Left ventricle myocardium inferior (tissue), 1 donor: Measurements from ENCODE around the gene RUVBL1. TPM values are rescaled to one million over a fixed set of nuclear protein-coding genes. Genes with fewer than 3 reads are reported as not detected.
A peak's percentile ranks its signal among the peaks of the same experiment; 100 is the strongest.

Experiments used
- DNase-seq: peaks from one replicate; pipeline ENCODE4 v3.0.0-alpha.2; 2020
- H3K27ac ChIP-seq: fragments of 200-600 bp; replicated peaks from 2 replicates; pipeline ENCODE4 v1.8.0; 2021
- H3K27me3 ChIP-seq: fragments of 200-600 bp; 2 replicates; pipeline ENCODE4 v1.8.0; 2021; ENCODE audit warnings: low read depth
- H3K36me3 ChIP-seq: fragments of 200-600 bp; 2 replicates; pipeline ENCODE4 v1.8.0; 2021
- H3K4me1 ChIP-seq: fragments of 200-600 bp; 2 replicates; pipeline ENCODE4 v1.8.0; 2021
- H3K4me3 ChIP-seq: fragments of 200-600 bp; 2 replicates; pipeline ENCODE4 v1.8.0; 2021; ENCODE audit warnings: mild to moderate bottlenecking, moderate library complexity
- H3K9me3 ChIP-seq: fragments of 200-600 bp; replicated peaks from 2 replicates; pipeline ENCODE4 v1.8.0; 2021
- intact Hi-C: fragments of 100-400 bp; cut with micrococcal nuclease; formaldehyde crosslinking; loops from one replicate; pipeline ENCODE4 v1.11.0; 2022
- total RNA-seq: library from RNA; stranded (reverse); fragmentation: NEBNext Ultra II Directional; extraction: Animal tissue kit (Norgen Biotek cat#: 25700); gene quantifications from one replicate; pipeline ENCODE4 v1.2.1, GENCODE V29; 2021
- TF ChIP-seq, protein P1 (sequence below): fragments of 200-600 bp; IDR thresholded peaks from 2 replicates; pipeline ENCODE4 v1.8.0; 2021; ENCODE audit warnings: antibody characterized with exemption, mild to moderate bottlenecking, borderline replicate concordance
- donor health status: DM: no; HTN: yes; CAD: no; lungs with severe emphysema.

The RUVBL1 gene
- total RNA-seq, 1 donor from 2014 or later, result 25.3 TPM

DNA sequence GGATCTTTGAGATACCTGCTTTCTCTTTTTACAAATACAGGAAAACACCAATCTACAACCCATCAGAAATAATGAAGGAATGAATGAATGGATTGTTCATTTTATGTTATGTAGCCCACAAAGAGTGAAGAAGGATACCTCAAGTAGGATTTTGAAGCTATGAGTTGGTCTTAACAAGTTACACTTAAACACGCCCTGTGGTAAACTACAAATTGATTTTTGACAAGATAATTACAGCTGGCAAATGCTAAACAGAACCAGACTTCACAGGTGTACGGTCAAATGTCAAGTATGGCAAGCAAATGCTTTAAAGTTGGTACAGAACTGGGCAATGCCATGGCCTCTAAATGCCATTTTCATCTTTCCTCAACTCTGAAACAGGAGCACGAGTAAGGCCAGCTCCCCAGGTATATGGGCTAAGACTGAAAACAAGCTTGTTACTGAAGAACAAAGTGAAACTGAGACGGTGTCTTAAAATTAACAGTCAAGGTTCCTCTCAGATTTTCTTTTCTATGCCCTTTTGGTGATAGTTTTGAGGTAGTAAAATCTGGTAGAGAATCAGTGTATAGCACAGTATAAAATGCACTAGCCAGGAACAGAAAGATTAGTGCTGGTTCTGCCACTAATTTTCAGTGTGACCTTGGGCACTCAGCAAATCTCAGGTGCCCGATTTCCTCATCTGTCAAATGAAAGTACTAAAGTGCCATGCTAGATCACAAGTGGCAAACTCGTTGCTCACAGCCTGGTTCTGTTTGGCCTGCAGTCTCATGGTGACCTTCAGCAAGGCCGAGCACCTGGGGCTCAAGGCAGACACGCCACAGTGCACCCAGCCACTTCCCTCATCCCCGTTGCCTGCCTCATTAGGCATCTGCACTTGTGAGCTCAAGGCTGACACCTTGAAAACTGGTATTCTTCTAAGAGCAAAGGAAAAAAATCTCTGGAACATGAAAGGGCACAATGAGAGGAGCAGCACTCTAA is 9.5 kb downstream of the RUVBL1 start:
- Histone ChIP-seq H3K4me1 (peaks cover 9% of the 10 kb centered on the region), H3K27me3 (no peaks in the 10 kb centered on the region), H3K36me3 (peaks cover 50% of the 10 kb centered on the region), H3K9me3 (no peaks in the 10 kb centered on the region), H3K27ac (peak overlapping the region; percentile 66), H3K4me3 (no peak overlapping the region)
- TF ChIP-seq, protein P1, sequence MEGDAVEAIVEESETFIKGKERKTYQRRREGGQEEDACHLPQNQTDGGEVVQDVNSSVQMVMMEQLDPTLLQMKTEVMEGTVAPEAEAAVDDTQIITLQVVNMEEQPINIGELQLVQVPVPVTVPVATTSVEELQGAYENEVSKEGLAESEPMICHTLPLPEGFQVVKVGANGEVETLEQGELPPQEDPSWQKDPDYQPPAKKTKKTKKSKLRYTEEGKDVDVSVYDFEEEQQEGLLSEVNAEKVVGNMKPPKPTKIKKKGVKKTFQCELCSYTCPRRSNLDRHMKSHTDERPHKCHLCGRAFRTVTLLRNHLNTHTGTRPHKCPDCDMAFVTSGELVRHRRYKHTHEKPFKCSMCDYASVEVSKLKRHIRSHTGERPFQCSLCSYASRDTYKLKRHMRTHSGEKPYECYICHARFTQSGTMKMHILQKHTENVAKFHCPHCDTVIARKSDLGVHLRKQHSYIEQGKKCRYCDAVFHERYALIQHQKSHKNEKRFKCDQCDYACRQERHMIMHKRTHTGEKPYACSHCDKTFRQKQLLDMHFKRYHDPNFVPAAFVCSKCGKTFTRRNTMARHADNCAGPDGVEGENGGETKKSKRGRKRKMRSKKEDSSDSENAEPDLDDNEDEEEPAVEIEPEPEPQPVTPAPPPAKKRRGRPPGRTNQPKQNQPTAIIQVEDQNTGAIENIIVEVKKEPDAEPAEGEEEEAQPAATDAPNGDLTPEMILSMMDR, result no peak
- no peak for DNase-seq
- intact Hi-C loops, result no loop called here

DNA sequence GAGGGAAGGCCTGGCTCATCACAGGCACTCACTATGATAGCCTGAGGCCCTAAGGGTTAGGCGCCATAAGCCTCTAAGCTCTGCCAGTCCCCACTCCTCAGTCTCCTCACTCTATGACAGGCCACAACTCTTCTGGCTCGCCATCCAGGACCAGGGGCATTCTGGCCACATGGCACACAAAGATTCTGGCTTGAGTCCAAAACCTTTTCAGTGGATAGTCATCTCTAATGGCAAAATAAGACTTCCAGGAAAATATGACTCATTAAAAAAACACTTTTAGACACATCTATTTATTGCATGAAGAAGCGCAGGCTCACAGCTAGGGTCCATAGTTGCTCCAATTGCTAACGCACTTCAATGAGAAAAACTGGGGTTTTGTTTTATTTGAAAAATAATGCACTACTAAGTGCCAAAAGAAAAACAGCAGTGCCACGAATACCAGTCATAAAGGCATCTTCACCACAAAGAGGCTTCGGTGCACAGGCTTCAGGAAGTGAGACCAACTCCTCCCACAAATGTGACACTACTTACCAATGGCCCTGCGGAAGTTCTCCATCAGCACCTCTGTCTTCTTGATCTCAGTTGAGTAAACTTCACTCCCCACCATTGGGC is 11.1 kb downstream of the RUVBL1 start:
- H3K27ac ChIP-seq, result no peak overlapping the region
- H3K9me3 ChIP-seq, result no peaks in the 10 kb centered on the region
- peaks cover 18% of the 10 kb centered on the region for H3K4me1 ChIP-seq
- H3K36me3 ChIP-seq, result peaks cover 44% of the 10 kb centered on the region
- intact Hi-C loops, result no loop called here
- H3K27me3 ChIP-seq, result no peaks in the 10 kb centered on the region
- TF ChIP-seq, protein P1, result no peak
- DNase-seq, result no peak
- H3K4me3 ChIP-seq, result no peak overlapping the region

DNA sequence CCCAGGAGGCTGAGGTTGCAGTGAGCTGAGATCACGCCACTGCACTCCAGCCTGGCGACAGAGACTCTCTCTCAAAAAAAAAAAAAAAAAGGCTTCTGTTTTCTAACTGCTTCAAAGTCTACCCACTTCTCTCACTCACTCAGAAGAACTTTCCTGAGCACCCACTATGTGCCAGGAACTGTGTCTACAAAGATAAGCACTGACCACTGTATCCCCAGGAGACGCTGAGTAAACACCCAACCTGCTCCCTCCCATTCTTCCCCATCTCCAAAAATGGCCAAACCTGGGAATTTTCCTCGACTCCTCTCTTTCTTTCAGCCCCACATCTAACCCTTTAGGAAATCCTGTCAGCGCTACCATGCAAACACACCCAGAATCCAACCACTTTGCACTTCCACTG is 12.5 kb downstream of the RUVBL1 start:
- Histone ChIP-seq H3K4me3 (no peak overlapping the region), H3K27ac (no peak overlapping the region), H3K4me1 (peaks cover 21% of the 10 kb centered on the region), H3K27me3 (no peaks in the 10 kb centered on the region), H3K9me3 (no peaks in the 10 kb centered on the region), H3K36me3 (peaks cover 33% of the 10 kb centered on the region)
- DNase-seq, result no peak
- TF ChIP-seq, protein P1, result no peak
- intact Hi-C loops, result no loop called here

DNA sequence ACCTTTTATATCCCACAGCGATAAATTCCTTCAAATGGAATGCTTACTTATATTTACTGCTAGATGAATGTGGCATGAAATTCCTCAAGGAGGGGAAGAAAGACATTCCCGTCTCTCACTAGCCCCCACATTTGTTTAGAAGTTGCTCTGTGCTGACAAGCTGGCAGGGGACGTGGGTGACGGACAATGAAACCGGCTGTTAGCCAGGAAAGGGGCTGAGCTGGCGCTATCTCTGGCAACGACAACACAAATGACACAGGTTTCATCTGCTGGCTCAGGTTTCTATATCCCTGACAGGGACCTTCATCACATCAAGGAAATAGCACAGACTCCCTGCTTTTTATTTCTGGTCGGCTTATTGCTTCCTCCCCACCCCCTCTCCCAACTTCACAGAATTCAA is 15.8 kb downstream of the RUVBL1 start:
- Histone ChIP-seq H3K27me3 (no peaks in the 10 kb centered on the region), H3K4me3 (peak overlapping the region; percentile 45), H3K36me3 (peaks cover 49% of the 10 kb centered on the region), H3K9me3 (no peaks in the 10 kb centered on the region), H3K4me1 (peaks cover 20% of the 10 kb centered on the region), H3K27ac (peak overlapping the region; percentile 23)
- TF ChIP-seq, protein P1, result no peak
- intact Hi-C loops, result no loop called here
- peak; percentile 36 for DNase-seq

DNA sequence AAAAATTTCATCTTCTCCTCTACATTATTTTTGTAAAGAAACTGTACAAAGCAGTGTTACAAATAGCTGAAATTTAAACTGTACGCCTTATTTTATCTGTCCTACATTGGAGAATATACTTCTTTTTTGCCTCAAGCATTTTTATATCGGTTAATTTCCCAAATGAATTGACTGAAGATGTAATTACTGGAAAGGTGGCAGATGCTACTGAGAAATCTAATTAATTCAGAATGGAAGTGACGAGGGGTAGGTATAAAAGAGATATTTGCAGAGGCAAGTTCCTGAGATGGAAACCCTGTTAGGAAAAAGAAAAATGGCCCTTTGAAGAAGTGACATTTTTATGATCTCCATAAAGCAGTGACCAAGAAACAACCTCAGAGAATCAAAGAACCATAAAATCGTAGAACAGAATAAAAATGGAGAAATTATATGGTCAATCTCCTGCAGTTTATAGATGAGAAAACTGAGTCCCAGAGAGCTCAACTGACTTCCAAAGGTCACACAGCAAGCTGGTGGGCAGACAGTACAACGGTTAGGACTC is 20.4 kb downstream of the RUVBL1 start:
- intact Hi-C loops, result no loop called here
- H3K4me3 ChIP-seq, result no peak overlapping the region
- TF ChIP-seq, protein P1, result no peak
- H3K4me1 ChIP-seq, result peaks cover 29% of the 10 kb centered on the region
- DNase-seq, result no peak
- peaks cover 49% of the 10 kb centered on the region for H3K36me3 ChIP-seq
- no peak overlapping the region for H3K27ac ChIP-seq
- H3K9me3 ChIP-seq, result no peaks in the 10 kb centered on the region
- H3K27me3 ChIP-seq, result no peaks in the 10 kb centered on the region
